ENCODE results near the gene NOSIP. TPM values are rescaled to one million over a fixed set of nuclear protein-coding genes. Genes with fewer than 3 reads are reported as not detected.

Gene NOSIP
- total RNA-seq, 1 donor from 2014 or later: 83.8 TPM

DNA sequence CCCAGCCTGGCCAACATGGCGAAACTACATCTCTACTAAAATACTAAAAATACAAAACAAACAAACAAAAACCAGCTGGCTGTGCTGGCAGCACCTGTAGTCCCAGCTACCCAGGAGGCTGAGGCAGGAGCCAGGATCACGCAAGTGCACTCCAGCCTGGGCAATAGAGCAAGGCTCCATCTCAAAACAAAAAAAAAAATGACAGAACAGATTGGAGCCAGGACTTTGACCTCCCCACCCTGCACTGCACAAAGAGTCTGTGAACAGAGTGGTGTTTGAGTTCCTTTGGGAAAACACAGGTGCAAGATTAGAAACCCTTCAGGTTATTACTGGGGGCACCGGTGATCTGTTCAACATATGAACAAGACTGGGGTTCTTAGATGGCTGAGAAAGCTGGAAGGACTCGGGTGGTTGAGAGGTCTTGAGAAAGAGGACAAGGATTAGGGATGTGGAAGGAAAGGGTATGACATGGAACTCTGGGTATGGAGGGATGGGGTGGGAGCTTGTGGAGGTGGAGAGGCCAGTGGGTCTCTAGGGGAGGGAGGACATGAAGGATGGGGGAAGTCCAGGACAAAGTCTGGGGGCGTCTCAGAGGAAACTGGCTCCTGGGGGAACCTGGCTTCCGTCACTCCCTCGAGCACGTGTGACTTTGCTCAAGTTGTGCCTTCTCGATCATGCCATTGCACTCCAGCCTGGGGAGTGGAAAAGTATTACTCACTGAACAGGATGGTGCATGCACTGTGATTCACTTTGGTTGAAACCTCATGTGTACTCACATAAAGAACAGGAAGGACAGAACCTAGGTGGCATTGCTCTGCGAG lies 26.7 kb downstream of the NOSIP start:
- Mint-ChIP-seq H3K36me3 (ENCODE audit: low read depth, unreplicated experiment) (peaks cover 15% of the 10 kb centered on the region), H3K4me1 (ENCODE audit: low read depth, unreplicated experiment) (peaks cover 5% of the 10 kb centered on the region), H3K27ac (ENCODE audit: unreplicated experiment) (peak overlapping the region; percentile 55), H3K9me3 (ENCODE audit: unreplicated experiment) (no peaks in the 10 kb centered on the region), H3K4me3 (ENCODE audit: unreplicated experiment) (peak overlapping the region; percentile 29), H3K27me3 (ENCODE audit: low read depth, unreplicated experiment) (no peaks in the 10 kb centered on the region)
- H4K20me1 ChIP-seq (ENCODE audit: insufficient read depth, low read length): peaks cover 4% of the 10 kb centered on the region
- H3K9me3 ChIP-seq (ENCODE audit: insufficient read depth, low read depth, low read length): no peaks in the 10 kb centered on the region
- H3K4me3 ChIP-seq (ENCODE audit: insufficient read depth, low read depth, low read length): no peak overlapping the region
- peaks cover 11% of the 10 kb centered on the region for H3K36me3 ChIP-seq (ENCODE audit: insufficient read depth, low read length)
- H3K27me3 ChIP-seq (ENCODE audit: insufficient read depth, low read length): no peaks in the 10 kb centered on the region
- H3K9ac ChIP-seq (ENCODE audit: low read length): peak overlapping the region; percentile 5
- FAIRE-seq (peak; percentile 55), DNase-seq (ENCODE audit: low read depth) (peak; percentile 71)
- no peak overlapping the region for H2AFZ ChIP-seq (ENCODE audit: low read depth, low read length)
- peaks cover 12% of the 10 kb centered on the region for H3K4me1 ChIP-seq (ENCODE audit: insufficient read depth, low read length)
- no peak overlapping the region for H3K4me2 ChIP-seq (ENCODE audit: low read length)
- no peaks in the 10 kb centered on the region for H3K79me2 ChIP-seq (ENCODE audit: insufficient read depth, low read length)
- no peak for TF ChIP-seq EZH2 (IDR thresholded peaks at IDR 0.05; ENCODE audit: insufficient read depth, low read length)
- no peak for TF ChIP-seq CTCF (IDR thresholded peaks at IDR 0.05; ENCODE audit: insufficient read depth, low read depth, low read length)
- peak overlapping the region; percentile 23 for H3K27ac ChIP-seq (ENCODE audit: low read depth, low read length)

- H3K9me3 ChIP-seq (ENCODE audit: insufficient read depth, low read depth, low read length): no peaks in the 10 kb centered on the region
Observed at GRCh38 chr19:49552749-49553148, 27.6 kb downstream of the NOSIP start.

More at GRCh38 chr19:49552749-49553148, 27.6 kb downstream of the NOSIP start:
- peaks cover 12% of the 10 kb centered on the region for H3K4me1 ChIP-seq (ENCODE audit: insufficient read depth, low read length)
- Mint-ChIP-seq H3K27me3 (ENCODE audit: low read depth, unreplicated experiment) (no peaks in the 10 kb centered on the region), H3K9me3 (ENCODE audit: unreplicated experiment) (no peaks in the 10 kb centered on the region), H3K4me3 (ENCODE audit: unreplicated experiment) (no peak overlapping the region), H3K36me3 (ENCODE audit: low read depth, unreplicated experiment) (peaks cover 14% of the 10 kb centered on the region), H3K4me1 (ENCODE audit: low read depth, unreplicated experiment) (peaks cover 5% of the 10 kb centered on the region), H3K27ac (ENCODE audit: unreplicated experiment) (no peak overlapping the region)
- H4K20me1 ChIP-seq (ENCODE audit: insufficient read depth, low read length): peaks cover 2% of the 10 kb centered on the region
- H3K27me3 ChIP-seq (ENCODE audit: insufficient read depth, low read length): no peaks in the 10 kb centered on the region
- no peaks in the 10 kb centered on the region for H3K79me2 ChIP-seq (ENCODE audit: insufficient read depth, low read length)
- H3K4me2 ChIP-seq (ENCODE audit: low read length): no peak overlapping the region
- no peak for FAIRE-seq
- no peak overlapping the region for H3K9ac ChIP-seq (ENCODE audit: low read length)
- H2AFZ ChIP-seq (ENCODE audit: low read depth, low read length): no peak overlapping the region
- DNase-seq (ENCODE audit: low read depth): no peak
- no peak overlapping the region for H3K4me3 ChIP-seq (ENCODE audit: insufficient read depth, low read depth, low read length)
- no peak for TF ChIP-seq EZH2 (IDR thresholded peaks at IDR 0.05; ENCODE audit: insufficient read depth, low read length)
- TF ChIP-seq CTCF (IDR thresholded peaks at IDR 0.05; ENCODE audit: insufficient read depth, low read depth, low read length): no peak
- no peak overlapping the region for H3K27ac ChIP-seq (ENCODE audit: low read depth, low read length)
- H3K36me3 ChIP-seq (ENCODE audit: insufficient read depth, low read length): peaks cover 7% of the 10 kb centered on the region

Data from astrocyte (in vitro differentiated cells and primary cell).